Endometrial microvascular endothelial cells (primary cell): ENCODE results near the gene ALOX15B. TPM values are rescaled to one million over a fixed set of nuclear protein-coding genes. Genes with fewer than 3 reads are reported as not detected.
"Not testable (repeated sequence)": the region's sequence is repeated elsewhere in the genome, so short reads cannot be mapped to it uniquely, and the experiment has no call there.

Experiments
- in situ Hi-C: cut with HindIII; loops from 2 replicates; pipeline ENCODE4 v1.10.0; 2017; ENCODE audit warnings: low sequenced_read_pairs, low pct_unique_long_range_greater_than_20kb; ENCODE audit errors: inconsistent ontology term
- total RNA-seq: library from RNA; depleted of rRNA; stranded (reverse); fragments of >200 nt; gene quantifications from one replicate; pipeline ENCODE4 v1.2.3, GENCODE V29; 2015; ENCODE audit errors: inconsistent ontology term

Gene ALOX15B
- total RNA-seq, 1 donor from 2014 or later = not detected

DNA sequence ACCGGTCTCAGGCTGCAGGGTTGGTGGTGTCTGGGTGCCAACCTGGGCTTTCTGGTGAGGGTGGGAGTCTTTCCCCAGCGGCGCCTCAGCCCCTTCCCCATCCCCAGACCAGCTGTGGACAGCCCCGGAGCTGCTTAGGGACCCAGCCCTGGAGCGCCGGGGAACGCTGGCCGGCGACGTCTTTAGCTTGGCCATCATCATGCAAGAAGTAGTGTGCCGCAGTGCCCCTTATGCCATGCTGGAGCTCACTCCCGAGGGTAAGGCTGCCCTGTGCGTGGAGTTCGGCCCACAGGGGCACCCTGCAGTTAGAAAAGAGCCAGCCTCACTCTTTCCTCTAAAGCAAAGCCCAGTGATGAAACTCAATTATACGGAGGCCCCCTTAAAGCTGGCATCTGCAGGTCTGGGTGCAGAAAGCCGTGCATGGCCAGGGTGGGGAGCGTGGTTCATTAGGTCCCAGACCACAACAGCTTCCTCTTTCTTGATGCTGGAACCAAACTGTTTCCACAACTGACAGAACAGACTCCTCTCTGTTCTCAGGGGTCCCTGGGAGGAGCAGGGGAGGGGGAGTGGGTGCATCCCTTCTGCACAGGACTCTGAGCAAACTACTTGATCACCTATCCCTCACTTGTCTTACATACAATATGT is 25.7 kb upstream of the ALOX15B start:
- in situ Hi-C loops = no loop called here

DNA sequence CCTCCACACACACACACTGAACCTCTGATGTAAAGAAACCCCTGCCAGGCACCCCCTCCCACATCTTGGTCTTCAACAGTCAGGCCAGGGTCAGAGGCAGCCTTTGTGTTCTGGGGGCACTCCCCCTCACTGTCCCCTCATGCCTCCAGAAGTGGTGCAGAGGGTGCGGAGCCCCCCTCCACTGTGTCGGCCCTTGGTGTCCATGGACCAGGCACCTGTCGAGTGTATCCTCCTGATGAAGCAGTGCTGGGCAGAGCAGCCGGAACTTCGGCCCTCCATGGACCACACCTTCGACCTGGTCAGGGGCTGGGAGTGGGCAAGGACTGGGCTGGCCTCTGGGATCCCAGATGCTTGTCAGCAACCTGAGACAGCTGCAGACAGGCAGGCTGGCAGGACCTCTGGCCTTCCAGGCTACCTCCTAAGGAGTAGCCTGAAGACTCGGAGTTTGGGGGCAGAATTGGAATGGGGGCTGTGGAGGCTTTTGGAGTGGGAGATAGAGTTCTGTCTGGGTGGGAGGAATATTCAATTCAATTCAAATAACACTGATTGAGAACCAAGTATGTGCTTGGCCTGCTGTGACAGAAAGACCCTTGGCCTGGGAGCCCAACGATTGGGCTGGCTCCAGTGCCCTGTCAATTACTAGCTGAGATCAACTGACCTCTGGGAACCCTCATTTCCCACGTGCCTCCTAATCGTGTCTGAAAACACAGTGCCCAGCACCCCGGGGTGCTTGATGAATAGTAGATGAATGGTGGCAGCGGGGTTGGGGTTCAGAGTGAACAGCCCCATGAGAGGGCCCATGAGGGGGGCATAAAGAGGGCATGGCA is 24.9 kb upstream of the ALOX15B start:
- in situ Hi-C loops = no loop called here

DNA sequence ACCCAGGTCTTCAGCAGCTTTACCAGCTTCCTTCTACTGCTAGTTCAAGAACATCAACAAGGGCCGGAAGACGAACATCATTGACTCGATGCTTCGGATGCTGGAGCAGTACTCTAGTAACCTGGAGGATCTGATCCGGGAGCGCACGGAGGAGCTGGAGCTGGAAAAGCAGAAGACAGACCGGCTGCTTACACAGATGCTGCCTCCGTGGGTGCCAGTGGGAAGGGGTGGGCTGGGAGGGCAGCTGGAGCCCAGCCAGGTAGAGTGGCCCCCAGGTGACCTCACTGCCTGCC is 24.4 kb upstream of the ALOX15B start:
- in situ Hi-C loops = no loop called here

DNA sequence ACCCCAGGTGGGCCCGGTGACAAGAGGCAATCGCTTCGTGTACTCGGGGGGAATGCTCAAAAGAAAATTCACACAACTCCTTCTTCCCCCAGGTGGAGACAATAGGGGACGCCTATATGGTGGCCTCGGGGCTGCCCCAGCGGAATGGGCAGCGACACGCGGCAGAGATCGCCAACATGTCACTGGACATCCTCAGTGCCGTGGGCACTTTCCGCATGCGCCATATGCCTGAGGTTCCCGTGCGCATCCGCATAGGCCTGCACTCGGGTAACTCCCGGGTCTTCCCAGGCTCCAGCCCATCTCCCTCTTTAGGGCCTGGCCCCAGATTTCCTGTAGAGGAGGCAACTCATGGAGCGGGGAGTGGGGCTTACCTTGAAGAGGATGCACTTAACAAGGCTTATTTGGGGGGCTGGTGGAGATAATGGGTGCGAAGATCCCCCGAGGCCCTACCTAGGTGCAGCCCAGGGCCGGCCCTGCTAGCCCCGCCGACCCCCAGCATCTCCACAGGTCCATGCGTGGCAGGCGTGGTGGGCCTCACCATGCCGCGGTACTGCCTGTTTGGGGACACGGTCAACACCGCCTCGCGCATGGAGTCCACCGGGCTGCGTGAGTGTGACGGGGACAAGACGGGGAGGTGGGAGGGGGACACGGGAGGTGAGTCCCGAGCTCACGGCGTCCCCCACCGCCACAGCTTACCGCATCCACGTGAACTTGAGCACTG is 23.5 kb upstream of the ALOX15B start:
- in situ Hi-C loops = no loop called here

DNA sequence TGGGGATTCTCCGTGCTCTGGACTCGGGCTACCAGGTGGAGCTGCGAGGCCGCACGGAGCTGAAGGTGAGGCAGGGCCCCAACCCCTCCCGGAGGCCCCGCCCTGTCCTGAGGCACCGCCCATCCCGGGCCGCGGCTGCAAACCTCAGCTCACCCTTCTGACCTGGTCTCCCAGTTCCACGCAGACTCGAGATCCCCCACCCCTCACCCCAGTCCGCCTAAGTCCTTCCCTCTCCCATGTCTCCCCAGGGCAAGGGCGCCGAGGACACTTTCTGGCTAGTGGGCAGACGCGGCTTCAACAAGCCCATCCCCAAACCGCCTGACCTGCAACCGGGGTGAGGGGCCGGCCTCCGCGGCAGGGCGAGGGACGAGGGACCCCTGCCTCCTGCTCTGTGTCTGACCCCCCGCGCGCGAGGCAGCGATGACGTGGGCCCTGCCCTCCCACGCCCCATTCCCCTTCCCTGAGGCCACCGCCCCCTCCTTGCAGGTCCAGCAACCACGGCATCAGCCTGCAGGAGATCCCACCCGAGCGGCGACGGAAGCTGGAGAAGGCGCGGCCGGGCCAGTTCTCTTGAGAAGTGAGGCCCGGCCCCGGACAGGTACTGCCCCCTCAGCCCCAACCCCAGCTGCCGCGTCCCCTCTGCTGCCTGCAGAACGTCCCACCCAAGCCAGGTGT is 22.8 kb upstream of the ALOX15B start:
- in situ Hi-C loops = no loop called here

DNA sequence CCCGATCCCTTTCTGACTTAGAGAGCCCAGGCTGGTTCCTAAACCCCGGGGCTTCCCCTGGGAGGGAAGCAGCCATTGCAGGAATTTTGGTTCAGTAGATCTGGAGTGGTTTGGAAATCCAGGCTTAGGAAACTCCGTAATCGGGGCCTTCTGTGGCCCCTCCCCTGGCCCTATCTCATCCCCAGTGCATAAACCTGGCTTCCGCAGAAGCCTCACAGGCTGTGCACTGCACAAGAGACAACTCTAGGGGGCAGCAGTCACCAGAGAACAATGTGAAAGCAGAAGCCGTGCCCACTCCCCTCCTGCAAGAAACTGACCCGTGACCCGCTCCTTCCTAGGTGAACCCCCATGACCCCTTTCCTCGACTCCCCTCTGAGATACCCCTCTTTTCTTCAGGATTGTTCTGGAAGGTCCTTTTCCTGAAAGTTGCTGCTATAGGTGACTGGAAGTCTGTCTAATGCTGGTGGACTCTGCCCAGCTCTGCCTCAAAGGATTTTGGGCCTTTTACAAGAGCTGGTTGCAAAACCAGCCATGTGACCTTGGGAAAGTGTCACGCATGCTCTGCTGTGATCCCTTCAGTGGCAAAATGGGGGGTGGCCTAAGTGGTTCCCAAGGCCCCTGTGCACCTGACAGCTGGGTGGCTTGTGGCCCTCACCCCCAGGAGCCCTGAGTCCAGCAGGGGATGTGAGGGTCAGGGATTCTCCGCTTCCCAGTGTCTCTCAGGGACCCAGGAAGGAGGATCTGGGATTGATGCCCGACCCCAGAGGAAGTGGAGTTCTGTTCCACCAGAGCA is 22.0 kb upstream of the ALOX15B start:
- in situ Hi-C loops = no loop called here

DNA sequence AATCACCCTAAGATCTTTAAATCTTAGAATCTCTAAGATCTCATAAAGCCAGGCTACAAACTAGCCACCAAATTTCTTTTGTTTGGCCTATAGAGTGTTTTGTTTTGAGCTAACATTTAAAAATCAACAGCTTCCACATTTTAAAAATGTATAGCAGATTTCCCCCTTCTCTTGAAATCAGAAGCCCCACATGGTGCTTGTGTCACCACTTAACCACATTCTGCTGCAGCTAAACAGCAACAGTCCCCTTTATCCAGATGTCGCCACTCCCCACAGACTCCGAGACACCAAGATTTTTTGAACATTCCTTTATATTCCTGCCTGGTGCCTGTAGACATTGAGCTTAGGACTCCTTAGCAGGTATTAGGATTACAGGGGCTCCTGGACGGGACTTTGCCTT is 20.4 kb upstream of the ALOX15B start:
- in situ Hi-C loops = no loop called here

DNA sequence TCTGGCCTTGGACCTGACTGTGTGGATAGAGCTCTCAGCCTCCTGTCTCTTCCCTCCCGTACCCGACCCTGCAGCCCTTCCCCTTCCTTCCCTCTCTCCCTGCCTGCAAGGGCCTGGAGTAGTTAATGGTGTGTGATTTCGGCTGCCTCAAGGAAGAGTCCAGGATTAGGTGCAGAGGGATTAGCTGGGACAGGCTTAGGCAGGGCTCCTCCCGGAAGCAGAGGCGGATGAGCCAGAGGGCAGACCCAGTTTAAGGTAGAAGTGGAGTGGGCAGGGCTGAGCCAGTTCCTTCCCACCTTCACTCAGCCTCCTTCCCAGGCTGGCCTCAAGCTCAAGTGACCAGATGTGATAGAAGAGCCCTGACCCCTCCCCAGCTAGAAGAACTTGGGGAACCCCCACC is 19.7 kb upstream of the ALOX15B start:
- in situ Hi-C loops = no loop called here

DNA sequence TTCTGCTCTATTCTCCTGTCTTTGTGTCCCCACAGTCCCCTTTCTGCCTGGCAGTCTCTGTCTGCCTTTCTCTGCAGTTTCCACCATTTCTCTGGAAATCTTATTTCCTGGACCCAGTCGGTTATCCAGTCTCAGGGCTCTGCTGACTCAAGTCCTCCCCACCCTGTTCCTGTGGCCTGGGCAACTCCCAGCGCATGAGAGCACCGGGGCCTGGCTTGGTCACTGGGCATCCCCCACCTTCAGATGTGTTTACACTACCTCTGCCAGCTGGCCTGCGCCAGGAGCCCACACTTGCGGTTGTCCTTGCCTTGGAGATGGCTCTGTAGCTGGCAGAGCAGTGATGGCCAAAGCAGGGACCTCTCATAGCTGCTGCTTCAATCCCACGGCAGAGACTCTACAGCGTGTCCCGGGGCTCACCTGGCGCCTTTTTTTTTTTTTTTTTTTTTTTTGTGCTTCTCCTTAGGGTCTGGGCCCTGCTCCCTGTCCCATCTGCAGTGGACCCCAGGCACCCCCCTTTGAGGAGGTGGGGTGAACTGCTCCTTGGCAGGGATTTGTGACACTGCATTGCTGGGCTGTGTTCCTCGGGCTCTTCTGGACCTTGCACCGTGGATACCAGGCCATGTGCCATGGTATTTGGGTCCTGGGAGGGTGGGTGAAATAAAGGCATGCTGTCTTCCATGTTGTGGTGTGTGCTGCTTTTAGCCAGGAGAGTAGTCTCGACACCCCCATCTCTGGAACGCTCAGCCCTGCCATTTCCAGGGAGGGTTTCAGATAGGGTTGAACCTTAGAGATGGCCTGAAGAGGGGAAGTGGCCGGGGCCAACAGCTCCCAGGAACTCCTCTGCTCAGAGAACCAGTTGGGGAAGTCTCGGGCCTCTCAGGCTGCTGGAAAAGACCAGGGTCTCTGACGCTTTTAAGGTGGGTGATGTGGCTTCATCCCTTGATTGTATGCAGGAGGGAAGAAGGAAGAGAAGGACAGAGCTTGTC is 18.9 kb upstream of the ALOX15B start:
- in situ Hi-C loops = no loop called here

DNA sequence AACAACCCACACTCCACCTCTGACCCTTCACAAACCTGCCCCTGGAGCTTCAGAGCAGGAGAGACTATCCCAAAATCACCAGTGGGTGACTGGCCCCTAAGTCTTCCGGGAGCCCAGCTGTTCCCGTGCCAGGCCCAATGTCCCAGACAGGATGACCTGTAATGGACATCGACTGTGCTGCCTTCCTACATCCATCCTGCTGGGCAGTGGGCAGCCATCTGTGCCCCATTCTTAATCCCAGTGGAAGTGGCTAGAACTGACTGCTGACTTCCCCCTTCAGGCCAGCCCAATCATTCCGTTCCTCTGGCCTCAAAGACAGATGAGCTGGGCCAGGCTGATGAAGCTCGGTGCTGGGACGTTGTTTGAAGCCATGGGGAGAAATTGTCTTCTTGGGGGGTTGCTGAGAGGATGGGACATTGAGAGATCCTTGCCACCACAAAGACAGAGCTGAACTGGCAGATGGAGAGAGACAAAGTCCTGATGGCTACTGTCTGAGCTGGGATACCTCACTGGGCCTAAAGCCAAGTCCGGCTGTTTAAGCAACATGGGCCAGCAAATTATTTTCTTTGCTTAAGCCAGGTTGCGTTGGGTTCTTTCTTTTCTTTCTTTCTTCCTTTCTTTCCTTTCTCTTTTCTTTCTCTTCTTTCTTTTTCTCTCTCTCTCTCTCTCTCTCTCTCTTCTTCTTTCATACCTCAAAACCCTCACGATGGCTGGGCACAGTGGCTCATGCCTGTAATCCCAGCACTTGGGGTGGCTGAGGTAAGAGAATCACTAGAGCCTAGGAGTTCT is 17.9 kb upstream of the ALOX15B start:
- in situ Hi-C loops = no loop called here

DNA sequence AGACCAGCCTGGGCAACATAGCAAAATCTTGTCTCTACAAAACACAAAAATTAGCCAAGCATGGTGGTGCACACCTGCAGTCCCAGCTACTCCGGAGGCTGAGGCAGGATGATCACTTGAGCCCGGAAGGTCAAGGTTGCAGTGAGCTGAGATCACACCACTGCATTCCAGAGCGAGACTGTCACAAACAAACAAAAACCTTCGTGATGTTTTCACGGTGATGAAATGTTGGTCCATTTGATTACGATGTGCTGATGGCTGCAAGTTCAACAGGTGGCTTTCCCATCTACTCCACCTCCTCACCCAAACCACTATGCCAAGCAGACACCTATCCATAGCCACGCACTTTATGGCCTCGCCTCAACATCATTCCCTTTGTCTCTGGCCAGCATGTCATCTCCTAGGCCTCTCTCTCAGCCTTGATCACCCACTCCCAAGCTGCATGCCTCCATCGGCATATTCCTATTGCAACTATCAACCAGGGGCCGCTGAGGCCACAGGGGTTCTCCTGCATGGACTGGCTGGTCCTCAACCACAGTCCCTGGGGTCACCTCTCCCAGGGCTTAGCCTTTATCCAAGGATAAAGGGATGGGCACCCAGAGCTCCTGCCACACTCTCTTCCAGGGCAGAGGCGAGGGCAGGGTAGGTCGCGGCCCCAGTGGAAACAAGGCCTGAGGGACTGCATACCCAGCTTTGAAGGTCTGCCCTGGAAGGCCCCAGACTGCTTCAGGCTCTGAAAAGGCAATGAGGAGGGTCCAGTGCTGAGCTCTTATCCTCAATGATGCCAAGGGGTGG is 17.1 kb upstream of the ALOX15B start:
- in situ Hi-C loops = no loop called here

DNA sequence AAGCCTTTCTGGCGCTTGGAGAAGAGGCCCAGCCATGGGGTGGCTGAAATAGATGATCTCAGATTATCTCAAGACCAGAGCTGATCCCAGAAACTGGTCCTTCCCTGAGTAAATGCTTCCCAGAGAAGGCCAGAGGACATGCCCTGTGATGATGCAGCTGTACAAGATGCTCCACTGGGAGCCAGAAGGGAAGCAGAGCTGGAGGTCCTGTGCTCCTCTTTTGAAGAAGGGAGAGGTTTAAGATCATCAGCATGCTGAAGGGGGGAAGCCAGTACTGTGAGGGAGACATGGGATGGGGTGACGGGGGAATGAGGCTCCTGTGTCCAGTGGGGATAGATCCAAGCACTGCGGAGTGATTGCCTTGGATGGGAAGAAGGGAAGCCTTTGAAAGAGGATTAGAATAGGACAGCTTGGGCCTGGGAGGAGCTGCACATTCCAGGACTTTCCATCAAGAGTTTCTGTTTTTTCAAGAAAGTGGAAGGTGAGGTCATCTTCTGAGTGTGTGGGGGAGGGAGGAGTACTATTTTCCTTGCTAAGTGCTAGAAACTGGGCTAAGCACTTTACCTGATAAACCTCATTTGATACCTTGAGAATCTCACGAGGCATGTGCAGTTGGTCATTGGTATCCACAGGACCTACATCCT is 16.4 kb upstream of the ALOX15B start:
- in situ Hi-C loops = no loop called here

DNA sequence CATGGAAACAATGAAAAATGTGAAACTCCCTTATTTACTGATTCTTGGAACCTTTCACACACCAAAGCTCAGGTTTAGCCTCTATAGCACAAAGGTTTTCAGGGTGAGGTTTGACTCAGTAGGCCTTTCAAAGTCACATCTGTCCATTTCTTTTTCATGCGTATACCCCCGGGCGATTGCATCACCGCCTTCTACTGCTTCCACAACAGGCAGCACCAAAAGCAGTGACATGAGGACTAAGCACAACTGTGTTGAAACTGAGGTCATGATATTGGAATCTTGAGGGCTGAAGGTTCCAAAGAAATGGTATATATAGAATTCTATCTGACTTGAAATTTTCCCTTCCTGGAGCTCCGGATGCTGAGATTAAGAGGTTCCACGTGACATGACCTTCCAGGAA is 14.7 kb upstream of the ALOX15B start:
- in situ Hi-C loops = not testable (repeated sequence)

DNA sequence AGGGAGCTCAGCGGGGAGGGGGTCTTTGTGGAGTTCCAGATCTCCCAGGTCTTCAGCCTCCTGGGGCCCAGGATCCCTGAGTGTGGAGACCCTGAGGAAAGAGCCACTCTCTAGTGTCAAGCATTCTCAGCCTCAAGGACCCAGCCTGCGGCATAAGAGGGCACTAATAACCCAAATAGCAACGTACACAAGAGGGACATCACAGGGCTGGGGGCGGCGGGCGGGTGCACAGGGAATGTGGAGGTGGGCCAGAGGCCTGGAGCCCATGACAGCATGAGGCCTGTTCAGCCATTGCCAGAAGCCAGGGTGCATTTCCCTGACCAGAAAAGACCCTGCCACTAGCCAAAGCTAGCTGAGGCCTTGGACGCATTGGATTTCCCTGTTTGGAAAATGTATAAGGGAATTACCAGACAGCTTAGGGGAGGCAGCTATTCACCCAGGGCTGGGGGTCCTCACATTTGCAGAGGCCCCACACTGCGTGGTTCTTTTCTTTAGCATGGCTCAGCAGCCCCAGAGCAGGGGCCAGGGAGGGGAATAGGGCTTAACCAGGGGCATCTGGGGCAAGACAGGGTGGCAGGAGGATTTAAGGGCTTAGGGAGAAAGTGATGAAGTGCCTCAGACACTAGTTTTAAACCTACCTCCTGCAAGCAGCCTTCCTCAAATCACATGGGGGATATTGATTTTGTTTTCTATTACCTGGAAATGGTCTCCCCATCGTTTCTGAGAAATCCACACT is 13.5 kb upstream of the ALOX15B start:
- in situ Hi-C loops = no loop called here

DNA sequence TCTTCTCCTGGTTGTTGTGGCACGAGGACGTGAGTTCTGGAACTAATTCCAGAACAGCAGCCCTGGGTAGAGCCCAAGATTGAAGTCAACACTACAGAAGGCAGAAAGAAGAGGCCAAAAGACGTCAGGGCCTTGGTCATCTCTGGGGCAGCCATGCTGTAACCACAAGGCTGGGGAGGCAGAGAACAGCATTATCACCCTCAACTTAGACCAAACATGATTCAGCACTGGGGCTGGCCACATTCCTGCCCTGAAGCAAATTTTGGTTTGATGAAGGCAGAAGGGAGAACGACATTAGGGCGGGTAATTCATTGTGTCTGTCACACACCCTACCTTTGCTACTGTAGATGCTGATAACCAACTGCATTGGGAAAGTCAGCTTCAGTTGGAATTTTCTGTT is 9.7 kb upstream of the ALOX15B start:
- in situ Hi-C loops = no loop called here
